SK-N-SH treated with all-trans-retinoic acid at 6 μM for 48 hours (cell line): ENCODE measurements around the gene HERC6.

ENCODE experiments used
- ATAC-seq: fragments of 200-7000 bp; cut with Tn5 transposase; 3 replicates; pipeline ENCODE4 v1.9.1; 2020; ENCODE audit warnings: mild to moderate bottlenecking, moderate library complexity
- BACH2 ChIP-seq: fragments of 250-450 bp; sonication (Bioruptor Pico); IDR thresholded peaks from 2 replicates; pipeline ENCODE4 v1.9.0; 2021; ENCODE audit warnings: mild to moderate bottlenecking, borderline replicate concordance
- CREB5 ChIP-seq: fragments of 250-450 bp; sonication (Bioruptor Pico); IDR thresholded peaks from 2 replicates; pipeline ENCODE4 v1.5.1; 2020; ENCODE audit warnings: low read depth, mild to moderate bottlenecking, moderate library complexity
- CSDC2 ChIP-seq: fragments of 250-450 bp; sonication (Bioruptor Pico); IDR thresholded peaks from 2 replicates; pipeline ENCODE4 v1.5.0; 2020; ENCODE audit warnings: mild to moderate bottlenecking, moderate library complexity
- CSRNP3 ChIP-seq: fragments of 250-450 bp; sonication (Bioruptor Pico); IDR thresholded peaks from 2 replicates; pipeline ENCODE4 v1.5.1; 2021; ENCODE audit warnings: mild to moderate bottlenecking, moderate library complexity
- ESRRG ChIP-seq: fragments of 250-450 bp; sonication (Bioruptor Pico); IDR thresholded peaks from 2 replicates; pipeline ENCODE4 v1.6.1; 2021; ENCODE audit warnings: mild to moderate bottlenecking
- GLIS3 ChIP-seq: fragments of 250-450 bp; sonication (Bioruptor Pico); IDR thresholded peaks from 2 replicates; pipeline ENCODE4 v1.5.0; 2020; ENCODE audit warnings: mild to moderate bottlenecking, moderate library complexity
- ISL1 ChIP-seq: fragments of 250-450 bp; sonication (Bioruptor Pico); IDR thresholded peaks from 2 replicates; pipeline ENCODE4 v2.1.2; 2022; ENCODE audit warnings: mild to moderate bottlenecking, moderate library complexity
- OSR1 ChIP-seq: fragments of 250-450 bp; sonication (Bioruptor Pico); IDR thresholded peaks from 2 replicates; pipeline ENCODE4 v1.8.0; 2022; ENCODE audit warnings: moderate library complexity, mild to moderate bottlenecking, inconsistent platforms
- PPARA ChIP-seq: fragments of 250-450 bp; sonication (Bioruptor Pico); IDR thresholded peaks from 2 replicates; pipeline ENCODE4 v1.5.0; 2020; ENCODE audit warnings: mild to moderate bottlenecking, borderline replicate concordance
- RARB ChIP-seq: fragments of 250-450 bp; sonication (Bioruptor Pico); IDR thresholded peaks from 2 replicates; pipeline ENCODE4 v1.8.0; 2021; ENCODE audit warnings: mild to moderate bottlenecking, moderate library complexity
- SNAI2 ChIP-seq: fragments of 250-450 bp; sonication (Bioruptor Pico); IDR thresholded peaks from 2 replicates; pipeline ENCODE4 v1.5.0; 2020; ENCODE audit warnings: mild to moderate bottlenecking, moderate library complexity
- TCF4 ChIP-seq: fragments of 250-450 bp; sonication (Bioruptor Pico); IDR thresholded peaks from 2 replicates; pipeline ENCODE4 v1.8.0; 2021; ENCODE audit warnings: mild to moderate bottlenecking, moderate library complexity, borderline replicate concordance
- TOX ChIP-seq: fragments of 250-450 bp; sonication (Bioruptor Pico); IDR thresholded peaks from 2 replicates; pipeline ENCODE4 v1.8.0; 2021; ENCODE audit warnings: mild to moderate bottlenecking, moderate library complexity, borderline replicate concordance
- ZC3H10 ChIP-seq: fragments of 250-450 bp; sonication (Bioruptor Pico); IDR thresholded peaks from 2 replicates; pipeline ENCODE4 v1.5.1; 2021; ENCODE audit warnings: mild to moderate bottlenecking, moderate library complexity
- ZFP30 ChIP-seq: fragments of 450-650 bp; formaldehyde crosslinking; IDR thresholded peaks from 2 replicates; pipeline ENCODE4 v1.5.0; 2022; ENCODE audit warnings: mild to moderate bottlenecking, moderate library complexity
- ZNF565 ChIP-seq: fragments of 450-650 bp; formaldehyde crosslinking; conservative IDR thresholded peaks from 2 replicates; pipeline ENCODE4 v1.5.0; 2020; ENCODE audit warnings: low read depth, mild to moderate bottlenecking, moderate library complexity
- ZNF8 ChIP-seq: fragments of 450-650 bp; formaldehyde crosslinking; IDR thresholded peaks from 2 replicates; pipeline ENCODE4 v1.5.0; 2020; ENCODE audit warnings: mild to moderate bottlenecking, moderate library complexity
- TF ChIP-seq, protein P1 (sequence below): fragments of 250-450 bp; sonication (Bioruptor Pico); IDR thresholded peaks from 2 replicates; pipeline ENCODE4 v1.8.0; 2021; ENCODE audit warnings: low read depth, mild to moderate bottlenecking, moderate library complexity, borderline replicate concordance
- TF ChIP-seq, protein P2 (sequence below): fragments of 250-450 bp; sonication (Bioruptor Pico); IDR thresholded peaks from 2 replicates; pipeline ENCODE4 v1.8.0; 2020; ENCODE audit warnings: mild to moderate bottlenecking, moderate library complexity, borderline replicate concordance

Gene HERC6

GRCh38 chr4:88413801-88414200 is 35.1 kb downstream of the HERC6 start (continued):
- no peak for TF ChIP-seq ESRRG (CRISPR knock-in tag)
- no peak for TF ChIP-seq ZNF565
- no peak for TF ChIP-seq ISL1

DNA sequence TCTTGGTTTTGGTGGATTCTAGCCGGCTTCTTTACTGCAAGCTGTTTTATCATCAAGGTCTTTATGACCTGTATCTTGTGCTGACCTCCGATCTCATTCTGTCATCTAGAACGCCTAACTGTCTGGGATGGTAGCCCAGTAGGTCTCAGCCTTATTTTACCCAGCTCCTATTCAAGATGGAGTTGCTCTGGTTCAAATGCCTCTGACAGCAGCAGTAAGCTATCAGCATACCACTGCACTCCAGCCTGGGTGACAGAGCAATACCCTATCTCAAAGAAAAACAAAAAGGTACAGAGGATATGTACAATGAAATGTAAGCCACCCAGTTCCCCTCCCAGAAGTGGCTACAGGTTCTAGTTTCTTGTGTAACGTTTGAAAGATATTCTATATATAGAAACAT is 36.1 kb downstream of the HERC6 start:
- TF ChIP-seq, protein P1, sequence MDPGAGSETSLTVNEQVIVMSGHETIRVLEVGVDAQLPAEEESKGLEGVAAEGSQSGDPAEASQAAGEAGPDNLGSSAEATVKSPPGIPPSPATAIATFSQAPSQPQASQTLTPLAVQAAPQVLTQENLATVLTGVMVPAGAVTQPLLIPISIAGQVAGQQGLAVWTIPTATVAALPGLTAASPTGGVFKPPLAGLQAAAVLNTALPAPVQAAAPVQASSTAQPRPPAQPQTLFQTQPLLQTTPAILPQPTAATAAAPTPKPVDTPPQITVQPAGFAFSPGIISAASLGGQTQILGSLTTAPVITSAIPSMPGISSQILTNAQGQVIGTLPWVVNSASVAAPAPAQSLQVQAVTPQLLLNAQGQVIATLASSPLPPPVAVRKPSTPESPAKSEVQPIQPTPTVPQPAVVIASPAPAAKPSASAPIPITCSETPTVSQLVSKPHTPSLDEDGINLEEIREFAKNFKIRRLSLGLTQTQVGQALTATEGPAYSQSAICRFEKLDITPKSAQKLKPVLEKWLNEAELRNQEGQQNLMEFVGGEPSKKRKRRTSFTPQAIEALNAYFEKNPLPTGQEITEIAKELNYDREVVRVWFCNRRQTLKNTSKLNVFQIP (CRISPR knock-in tag), result no peak
- TF ChIP-seq TOX (CRISPR knock-in tag) (no peak), OSR1 (no peak), ZFP30 (CRISPR knock-in tag) (no peak), ISL1 (no peak), ZC3H10 (no peak), BACH2 (CRISPR knock-in tag) (no peak), CSRNP3 (no peak), PPARA (no peak), ZNF8 (CRISPR knock-in tag) (no peak), TCF4 (CRISPR knock-in tag) (no peak)
- TF ChIP-seq, protein P2, sequence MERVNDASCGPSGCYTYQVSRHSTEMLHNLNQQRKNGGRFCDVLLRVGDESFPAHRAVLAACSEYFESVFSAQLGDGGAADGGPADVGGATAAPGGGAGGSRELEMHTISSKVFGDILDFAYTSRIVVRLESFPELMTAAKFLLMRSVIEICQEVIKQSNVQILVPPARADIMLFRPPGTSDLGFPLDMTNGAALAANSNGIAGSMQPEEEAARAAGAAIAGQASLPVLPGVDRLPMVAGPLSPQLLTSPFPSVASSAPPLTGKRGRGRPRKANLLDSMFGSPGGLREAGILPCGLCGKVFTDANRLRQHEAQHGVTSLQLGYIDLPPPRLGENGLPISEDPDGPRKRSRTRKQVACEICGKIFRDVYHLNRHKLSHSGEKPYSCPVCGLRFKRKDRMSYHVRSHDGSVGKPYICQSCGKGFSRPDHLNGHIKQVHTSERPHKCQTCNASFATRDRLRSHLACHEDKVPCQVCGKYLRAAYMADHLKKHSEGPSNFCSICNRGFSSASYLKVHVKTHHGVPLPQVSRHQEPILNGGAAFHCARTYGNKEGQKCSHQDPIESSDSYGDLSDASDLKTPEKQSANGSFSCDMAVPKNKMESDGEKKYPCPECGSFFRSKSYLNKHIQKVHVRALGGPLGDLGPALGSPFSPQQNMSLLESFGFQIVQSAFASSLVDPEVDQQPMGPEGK (CRISPR knock-in tag), result no peak
- no peak for ATAC-seq

DNA sequence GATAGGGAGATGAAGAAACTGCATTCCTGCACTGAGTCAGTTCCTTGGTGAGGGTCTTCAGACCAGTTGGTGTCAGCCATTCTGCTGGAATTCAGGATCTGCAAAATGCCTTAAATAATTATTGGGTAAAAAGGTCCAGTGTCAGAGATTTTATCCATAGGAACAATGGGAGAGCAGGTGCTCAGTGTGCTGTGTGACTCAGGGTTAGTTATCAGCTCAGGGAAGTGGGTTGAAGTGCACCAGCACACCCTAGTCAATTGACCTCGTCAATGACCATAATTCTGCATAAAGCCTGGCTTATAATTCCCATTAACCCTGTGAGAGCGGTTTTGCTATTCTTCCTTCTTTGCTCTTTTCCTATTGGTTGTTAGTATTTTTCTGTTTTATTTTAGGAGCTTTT is 37.3 kb downstream of the HERC6 start:
- ATAC-seq, result no peak
- TF ChIP-seq ZNF8 (CRISPR knock-in tag) (no peak), CSRNP3 (no peak), BACH2 (CRISPR knock-in tag) (no peak), RARB (no peak), ZC3H10 (no peak), GLIS3 (CRISPR knock-in tag) (no peak), CSDC2 (CRISPR knock-in tag) (no peak), ISL1 (no peak), CREB5 (no peak), ZNF565 (no peak), PPARA (no peak), SNAI2 (no peak), TCF4 (CRISPR knock-in tag) (no peak)
- TF ChIP-seq, protein P1 (CRISPR knock-in tag), result no peak
- TF ChIP-seq, all 23 proteins: peak for 0

DNA sequence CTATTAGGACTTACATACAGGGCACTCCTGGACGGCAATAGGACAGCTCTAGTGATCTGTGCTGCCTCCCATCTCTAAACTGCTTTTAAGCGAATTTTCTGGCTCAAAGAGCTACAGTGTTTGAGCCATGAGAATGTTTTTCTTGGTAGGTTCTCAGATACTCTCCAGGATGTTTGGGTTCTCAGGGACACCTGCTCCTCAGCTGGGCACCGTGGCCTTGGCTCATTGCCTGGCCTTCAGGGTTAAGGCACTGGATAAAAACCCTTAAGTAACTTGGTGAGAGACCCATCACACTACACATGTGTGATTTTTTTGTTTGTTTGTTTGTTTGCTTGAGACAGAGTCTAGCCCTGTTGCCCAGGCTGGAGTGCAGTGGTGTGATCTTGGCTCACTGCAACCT is 39.8 kb downstream of the HERC6 start:
- no peak for ATAC-seq

More for the DNA sequence above, 39.8 kb downstream of the HERC6 start:
- TF ChIP-seq ZNF8 (CRISPR knock-in tag) (no peak), ISL1 (no peak)
